Stimulated activated naive CD4-positive, alpha-beta T cell (primary cell): Measurements from ENCODE around the gene CYP2B6.
"Not testable (repeated sequence)": the region's sequence is repeated elsewhere in the genome, so short reads cannot be mapped to it uniquely, and the experiment has no call there.

Experiments used
- DNase-seq, 6 experiments: peaks; one replicate each; lab custom pipeline; 2025; lab: John Stamatoyannopoulos, UW

Gene CYP2B6

DNA sequence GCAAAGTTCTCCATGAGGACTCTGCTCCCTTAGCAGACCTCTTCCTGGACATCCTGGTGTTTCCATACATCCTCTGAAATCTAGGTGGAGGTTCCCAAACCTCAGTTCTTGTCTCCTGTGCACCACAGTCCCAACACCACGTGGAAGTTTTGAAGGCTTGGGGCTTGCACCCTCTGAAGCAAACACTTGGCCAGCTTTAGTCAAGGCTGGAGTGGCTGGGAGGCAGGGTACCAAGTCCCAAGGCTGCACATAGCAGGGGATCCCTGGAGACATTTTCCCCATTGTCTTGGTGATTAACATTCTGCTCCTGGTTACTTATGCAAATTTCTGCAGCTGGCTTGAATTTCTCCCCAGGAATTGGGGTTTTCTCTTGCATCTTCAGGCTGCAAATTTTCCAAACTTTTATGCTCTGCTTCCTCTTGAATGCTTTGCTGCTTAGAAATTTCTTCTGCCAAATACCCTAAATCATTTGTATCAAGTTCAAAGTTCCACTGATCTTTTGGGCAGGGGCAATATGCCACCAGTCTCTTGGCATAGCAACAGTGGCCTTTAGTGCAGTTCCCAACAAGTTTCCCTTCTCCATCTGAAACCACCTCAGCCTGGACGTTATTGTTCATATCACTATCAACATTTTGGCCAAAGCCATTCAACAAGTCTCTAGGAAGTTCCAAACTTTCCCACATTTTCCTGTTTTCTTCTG is 10.2 kb upstream of the CYP2B6 start:
- DNase-seq: not testable (repeated sequence)

DNA sequence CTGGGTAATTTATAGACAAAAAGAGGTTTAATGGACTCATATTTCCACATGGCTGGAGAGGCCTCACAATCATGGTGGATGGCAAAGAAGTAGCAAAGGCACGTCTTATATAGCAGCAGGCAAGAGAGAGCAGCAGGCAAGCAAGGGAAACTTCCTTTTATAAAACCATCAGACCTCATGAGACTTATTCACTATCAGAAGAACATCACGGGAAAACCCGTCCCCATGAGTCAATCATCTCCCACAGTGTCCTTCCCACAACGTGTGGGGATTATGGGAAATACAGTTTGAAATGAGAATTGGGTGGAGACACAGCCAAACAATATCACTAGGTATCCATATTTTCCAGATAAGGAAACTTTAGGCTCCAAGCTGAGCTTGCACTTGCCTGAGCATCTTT is 9.5 kb upstream of the CYP2B6 start:
- DNase-seq: no peak

- DNase-seq: no peak
These were observed 8.4 kb upstream of the CYP2B6 start for GRCh38 chr19:40982594-40983101.

- DNase-seq: no peak
These were observed 1.6 kb upstream of the CYP2B6 start for GRCh38 chr19:40989453-40989852.

DNA sequence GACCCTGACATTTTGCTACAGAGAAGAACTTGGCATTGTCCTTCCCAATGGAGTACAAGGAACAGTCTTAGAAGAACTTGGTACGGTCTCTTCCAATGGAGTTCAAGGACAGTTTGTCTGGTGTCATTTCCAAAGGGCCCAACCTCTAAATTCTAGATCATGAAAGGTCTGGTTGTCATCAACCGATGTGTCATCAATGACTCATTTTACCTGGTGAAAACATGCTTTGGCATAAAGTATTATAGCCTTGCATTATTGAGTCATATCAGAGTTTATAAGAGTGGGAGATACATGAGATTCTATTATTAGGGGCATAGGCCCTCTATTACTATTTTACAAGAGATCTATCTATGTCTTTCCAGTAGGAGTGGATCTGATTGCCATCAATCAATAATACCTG is 4.3 kb downstream of the CYP2B6 start:
- DNase-seq: no peak

GRCh38 chr19:40999018-40999417 is 7.9 kb downstream of the CYP2B6 start:
- not testable (repeated sequence) for DNase-seq

DNA sequence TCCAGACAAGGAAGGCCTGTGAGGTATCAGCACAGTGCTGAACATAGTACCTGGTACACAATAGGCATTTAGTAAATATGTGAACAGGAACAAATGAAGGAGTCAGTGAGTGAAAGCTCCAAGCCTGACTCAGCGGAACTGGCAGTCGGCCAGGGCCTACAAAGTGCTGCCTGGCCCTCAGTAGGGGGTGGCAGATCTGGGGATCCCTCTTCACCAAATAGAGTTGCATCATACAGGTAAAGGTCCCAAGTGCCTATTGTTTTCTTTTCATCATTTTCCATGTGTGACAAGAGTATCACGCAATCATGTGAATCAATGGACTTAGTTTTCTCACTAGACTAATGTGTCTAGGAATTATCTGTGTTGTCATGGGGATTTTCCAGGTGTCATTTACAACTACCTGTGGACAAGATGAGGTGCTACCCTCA is 9.2 kb downstream of the CYP2B6 start:
- no peak for DNase-seq

GRCh38 chr19:41001243-41001971 is 10.3 kb downstream of the CYP2B6 start:
- no peak for DNase-seq

DNA sequence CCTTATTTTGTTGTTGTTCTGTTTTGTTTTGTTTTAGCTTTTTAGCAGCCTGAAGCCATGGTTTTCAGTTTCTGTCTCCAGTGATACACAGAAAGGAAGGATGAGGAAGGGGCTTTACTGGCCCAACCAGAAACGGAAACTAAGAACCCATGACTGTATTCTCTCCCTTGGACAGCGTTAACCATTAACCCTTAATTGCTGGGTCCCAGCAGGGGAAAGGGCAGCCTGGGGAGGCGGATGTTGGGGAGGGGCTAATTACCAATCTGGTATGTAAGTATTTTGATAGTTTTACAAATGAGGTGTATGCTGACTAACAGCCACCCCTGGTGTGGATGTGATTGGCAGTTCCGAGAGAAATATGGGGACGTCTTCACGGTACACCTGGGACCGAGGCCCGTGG is 12.6 kb downstream of the CYP2B6 start:
- DNase-seq: not testable (repeated sequence)

DNA sequence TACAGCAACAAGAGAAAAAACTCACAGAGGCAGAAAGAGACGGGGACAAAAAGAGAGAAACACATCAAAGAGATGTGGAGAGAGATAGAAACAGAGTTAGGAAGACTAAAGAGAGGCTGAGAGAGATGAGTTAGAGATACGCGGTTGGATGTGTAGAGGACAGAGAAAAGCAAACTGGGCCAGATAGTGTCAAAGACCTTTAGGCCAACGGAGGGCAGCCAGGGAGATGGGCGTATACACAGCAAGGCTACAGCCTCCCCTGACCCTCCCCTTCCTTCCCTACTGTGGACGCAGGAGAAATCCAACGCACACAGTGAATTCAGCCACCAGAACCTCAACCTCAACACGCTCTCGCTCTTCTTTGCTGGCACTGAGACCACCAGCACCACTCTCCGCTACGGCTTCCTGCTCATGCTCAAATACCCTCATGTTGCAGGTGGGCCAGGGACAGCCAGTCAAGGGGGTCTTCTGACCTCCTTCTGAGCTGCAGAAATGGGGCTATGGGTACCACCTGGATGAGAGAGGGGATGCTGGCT is 18.7 kb downstream of the CYP2B6 start:
- DNase-seq: no peak

DNA sequence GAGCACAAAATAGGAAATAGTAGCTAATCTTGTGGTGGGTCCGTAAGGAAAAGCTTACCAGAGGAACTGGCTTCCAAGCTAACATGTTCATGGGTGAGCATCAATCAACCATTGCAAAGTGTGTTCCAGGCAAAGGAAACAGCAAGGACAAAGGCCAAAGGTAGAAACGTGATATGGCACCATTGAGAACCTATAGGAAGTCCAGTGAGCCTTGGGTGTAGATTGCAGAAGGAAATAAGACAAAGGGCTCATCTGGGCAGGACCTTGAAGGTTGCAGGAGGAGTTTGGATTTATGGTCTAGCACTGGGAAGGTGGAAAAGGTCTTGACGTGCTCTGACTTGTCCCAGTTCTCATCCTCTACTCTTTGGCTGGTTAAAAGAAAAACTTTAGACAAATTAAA is 22.3 kb downstream of the CYP2B6 start:
- DNase-seq: no peak

DNA sequence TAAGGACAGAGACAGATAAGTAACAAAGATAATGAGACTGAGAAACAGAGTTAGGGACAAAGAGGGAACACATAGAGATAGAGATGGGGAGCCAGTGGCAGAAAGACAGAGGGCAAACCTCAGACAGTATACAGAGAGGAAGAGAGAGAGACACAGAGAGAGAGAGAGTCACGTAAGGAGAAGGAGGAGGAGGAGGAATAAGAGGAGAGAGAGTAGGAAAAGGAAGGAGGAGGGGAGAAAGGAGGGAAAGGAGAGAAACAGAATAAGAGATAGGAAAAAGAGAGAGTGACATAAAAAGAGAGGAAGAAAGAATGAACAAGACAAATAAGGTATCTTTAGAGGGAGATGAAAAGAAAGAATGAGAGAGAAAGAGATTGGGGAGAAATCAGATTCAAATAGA is 23.6 kb downstream of the CYP2B6 start:
- no peak for DNase-seq

- DNase-seq: no peak
These were observed 25.5 kb downstream of the CYP2B6 start for GRCh38 chr19:41016488-41017071.

DNA sequence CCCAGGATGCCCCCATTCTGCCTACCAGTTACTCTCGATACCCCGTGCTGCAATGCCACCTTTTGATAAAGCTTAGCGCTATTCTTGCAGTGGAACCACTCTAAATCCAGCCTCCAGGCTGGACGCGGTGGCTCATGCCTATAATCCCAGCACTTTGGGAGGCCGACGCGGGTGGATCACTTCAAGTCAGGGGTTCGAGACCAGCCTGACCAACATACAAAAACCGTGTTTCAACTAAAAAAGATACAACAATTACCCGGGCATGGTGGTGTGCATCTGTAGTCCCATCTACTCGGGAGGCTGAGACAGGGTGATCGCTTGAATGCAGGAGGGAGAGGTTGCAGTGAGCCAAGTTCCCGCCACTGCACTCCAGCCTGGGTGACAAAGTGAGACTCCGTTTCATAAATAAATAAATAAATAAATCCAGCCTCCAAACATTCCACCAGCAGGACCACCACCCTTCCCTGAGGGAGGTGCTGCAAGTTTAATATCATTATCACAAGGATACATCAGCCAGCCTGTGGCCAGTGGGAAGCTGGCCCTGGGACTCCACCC is 27.7 kb downstream of the CYP2B6 start:
- DNase-seq: no peak

DNA sequence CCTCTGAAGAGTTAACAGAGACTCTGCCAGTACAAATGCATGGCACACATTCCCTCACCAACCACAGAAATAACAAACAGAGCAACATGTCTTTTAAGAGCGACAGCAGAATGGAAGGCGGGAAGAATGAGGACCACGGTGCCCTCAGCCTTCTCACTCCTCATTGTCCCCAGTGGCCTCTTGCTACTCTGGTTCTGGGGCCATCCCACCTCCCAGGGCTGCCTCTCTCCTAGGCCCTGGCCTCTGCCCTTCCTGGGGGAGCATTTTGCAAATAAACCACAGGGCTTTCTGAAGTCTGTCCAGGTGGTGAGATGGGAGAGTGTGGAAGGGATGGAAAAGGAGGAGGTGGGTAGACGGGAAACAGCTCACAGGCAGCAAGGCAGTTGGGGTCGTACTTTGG is 28.3 kb downstream of the CYP2B6 start:
- no peak for DNase-seq

DNA sequence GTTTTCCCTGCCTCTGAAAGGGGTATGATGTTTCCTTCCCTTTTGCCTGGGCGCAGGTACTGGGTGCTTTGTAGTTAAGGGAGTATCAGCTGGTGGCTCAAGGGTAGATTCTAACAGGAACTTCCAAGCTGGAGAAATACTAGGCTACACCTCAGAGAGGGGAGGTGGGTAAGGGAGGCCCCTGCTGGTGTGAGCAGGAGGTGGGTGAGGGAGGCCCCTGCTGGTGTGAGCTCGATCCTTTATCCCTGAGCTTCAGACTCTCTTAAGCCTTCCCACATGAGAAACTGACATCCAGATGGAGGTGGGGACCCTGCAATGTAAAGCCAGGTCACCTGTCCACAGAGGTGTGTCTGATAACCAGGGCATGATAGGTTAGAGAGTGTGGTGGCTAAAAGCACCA is 32.1 kb downstream of the CYP2B6 start:
- DNase-seq: no peak

DNA sequence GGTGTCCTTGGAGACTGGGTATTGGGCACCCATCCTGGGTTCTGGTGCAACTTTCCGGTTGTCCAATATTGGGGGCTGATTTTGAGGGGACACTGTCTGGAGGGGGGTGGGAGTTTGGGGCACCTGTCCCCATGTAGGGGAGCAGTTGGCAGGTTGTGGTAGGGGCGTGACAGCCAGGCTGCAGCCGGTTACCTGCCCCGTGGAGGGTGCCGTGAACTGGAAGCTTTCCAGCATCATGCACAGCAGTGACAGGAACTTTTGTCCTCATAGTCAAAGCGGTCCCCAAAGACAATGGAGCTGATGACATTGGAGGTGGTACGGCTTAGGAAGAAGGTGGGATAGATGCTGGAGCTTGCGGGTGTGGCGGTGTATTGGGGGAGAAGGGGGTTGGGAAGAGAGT is 34.3 kb downstream of the CYP2B6 start:
- no peak for DNase-seq

DNA sequence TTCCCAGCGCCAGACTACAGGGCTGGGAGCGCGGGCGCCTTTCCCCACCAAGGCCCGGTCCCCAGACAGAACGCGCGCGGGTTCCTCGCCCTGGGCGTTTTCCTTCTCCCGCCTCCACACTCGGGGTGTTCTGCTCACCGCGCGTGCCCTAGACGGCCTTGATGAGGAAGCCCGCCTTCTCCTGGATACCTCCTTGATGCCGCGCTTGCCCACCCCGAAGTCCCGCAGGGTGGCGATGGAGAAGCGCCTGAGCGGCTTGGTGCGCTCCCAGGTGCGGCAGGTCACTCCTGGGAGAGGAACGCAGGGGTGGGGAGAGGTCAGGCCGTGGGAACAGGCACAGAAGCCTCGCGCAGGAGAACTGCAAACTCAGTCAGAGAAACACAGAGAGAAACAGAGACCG is 34.8 kb downstream of the CYP2B6 start:
- no peak for DNase-seq

- no peak for DNase-seq
These were observed 36.3 kb downstream of the CYP2B6 start for GRCh38 chr19:41027273-41027967.

DNA sequence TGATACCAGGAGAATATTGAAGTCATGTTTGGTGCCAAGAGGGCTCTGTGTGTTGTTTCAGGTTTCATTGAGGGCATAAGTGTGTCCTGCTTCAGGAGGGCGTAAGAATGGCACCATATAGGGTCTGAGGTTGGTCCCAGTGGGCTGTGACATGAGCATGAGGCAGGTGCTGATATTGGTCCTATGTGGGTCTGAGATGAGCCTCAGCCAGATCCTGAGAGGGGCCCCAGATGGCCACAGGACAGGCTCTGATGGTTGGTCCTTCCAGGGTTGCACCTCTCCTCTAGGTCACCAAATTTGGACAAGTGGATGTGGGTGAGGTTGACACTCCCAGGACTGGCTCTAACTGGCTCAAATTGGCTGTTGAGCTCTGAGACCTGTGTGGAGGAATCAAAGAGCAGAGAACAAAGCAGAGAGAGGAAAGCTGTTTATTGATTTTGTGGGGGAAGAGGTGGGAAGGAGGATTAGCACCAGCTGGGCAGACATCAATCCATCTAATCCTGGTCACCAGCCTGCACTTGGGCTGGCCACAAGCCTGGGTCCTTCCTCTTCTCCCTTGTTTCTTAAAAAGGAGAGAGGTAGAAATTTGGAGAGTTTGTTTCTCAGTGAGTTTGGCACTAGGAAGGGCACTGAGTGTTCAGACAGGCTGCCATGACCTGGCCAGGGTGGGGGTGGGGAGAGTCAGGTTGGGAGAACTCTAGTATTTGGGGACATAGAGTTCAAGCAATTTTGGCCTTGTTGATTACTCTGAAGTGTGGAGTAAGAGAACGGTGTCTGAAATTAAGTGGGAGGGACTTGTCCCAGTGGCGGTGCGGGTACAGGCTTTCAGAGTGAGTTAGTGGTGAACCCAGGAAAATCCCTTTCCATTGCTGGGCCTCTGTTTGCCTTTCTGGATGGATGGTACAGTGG is 38.7 kb downstream of the CYP2B6 start:
- no peak for DNase-seq

DNA sequence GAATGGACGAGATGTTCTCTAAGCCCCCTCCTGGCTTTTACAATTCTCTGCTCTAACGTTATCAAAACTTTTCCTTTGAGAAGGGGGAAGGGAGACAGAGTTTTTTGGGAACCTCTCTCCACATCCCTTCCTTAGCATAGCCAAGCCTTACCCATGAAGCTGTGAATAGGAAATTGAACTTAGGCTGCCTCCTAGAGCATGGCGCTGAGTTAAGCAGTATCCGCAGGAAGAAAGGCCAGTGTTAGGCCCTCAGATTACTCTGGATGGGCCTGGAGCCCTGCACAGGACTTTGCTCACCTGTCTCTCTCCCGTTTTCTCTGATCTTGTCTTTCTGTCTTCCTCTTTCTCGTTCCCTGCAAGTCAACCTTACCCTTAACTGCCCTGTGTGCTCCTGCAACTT is 39.6 kb downstream of the CYP2B6 start:
- no peak for DNase-seq
